SHP77 treated with DMSO at 0.1 percent for 48 hours (cell line): ENCODE measurements around the gene MVB12B.

Experiments
- DNase-seq: peaks from one replicate; lab custom pipeline; 2025; lab: John Stamatoyannopoulos, UW

MVB12B gene

GRCh38 chr9:126386776-126387175 lies 60.1 kb downstream of the MVB12B start:
- DNase-seq: no peak

DNA sequence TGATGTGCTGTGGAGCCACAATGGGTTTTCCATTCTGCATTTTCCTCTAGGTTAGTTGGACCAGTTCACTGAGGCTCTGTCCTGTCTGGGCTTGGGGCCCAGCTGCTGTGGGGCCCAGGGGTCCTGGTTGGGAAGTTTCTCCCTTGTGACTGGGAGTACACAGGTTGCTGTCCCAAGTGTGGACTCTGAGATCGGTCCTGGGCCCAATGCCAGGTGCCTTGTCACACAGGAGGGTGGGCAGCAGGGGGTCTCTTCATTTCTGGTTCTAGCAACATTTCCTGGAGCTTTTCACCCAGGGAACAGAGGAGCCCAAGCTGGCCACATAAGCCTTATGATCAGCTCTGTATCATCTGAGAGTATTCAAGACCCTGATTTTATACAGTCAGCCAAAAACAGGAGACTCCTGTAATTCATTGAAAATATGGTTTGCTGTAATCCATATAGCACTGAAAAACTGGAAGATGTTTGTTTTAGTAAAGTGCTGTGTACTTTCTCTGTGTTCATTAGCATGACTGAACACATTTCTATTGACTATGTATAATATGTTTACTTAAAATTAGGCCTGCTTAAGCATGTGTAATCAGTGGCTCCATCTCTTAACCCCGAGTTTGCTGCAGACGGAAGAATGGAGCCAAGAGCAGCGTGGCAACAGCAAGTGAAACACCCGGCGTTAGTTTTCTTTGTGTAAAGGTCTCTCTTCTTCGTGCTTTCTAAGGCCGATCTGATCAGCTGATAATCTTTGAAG lies 62.5 kb downstream of the MVB12B start:
- no peak for DNase-seq

- DNase-seq: no peak
Observed at GRCh38 chr9:126389992-126390391, 63.4 kb downstream of the MVB12B start.

- DNase-seq: no peak
Observed at GRCh38 chr9:126390923-126391322, 64.3 kb downstream of the MVB12B start.

DNA sequence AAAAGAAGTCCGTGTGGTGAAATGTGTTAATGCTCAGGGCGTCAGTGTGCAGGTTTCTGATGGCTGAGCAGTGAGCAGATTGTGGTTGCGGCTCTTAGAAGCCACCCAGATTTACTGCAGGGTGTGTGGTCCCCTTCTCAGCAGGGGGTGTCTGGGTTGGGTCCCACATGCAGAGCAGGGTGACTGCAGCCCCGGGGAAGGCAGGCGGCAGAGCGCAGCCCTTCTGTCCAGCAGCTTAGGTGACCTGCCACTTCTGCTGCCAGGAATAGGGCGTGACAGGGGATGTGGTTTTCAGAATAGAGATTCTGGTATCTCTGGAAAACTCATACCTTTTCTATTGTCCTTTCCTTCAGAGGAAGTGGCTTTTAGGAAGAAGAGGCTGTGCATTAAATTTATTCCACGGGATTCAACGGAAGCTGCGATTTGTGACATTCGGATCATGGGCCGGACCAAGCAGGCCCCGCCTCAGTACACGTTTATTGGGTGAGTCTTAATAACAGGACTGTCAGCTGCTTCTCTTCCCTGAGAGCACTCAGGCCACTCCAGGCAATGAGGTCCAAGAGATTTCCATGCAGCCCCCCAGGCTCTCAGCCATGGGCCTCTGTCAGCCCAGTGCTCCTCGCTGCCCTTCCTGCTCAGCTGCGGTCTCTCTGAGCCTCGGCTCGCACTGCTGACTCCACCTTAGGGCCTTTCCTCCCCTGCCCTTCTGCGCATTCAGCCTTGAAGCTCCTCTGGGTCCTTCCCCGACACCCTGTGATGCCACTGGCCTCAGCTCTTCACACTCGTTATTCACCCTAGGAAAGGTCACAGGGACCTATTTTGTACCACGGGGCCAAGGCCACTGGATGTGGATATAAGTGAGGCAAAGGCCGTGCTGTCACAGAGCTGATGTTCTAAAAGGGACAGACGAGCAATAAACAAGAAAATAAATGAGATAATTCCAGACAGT lies 65.4 kb downstream of the MVB12B start:
- no peak for DNase-seq

DNA sequence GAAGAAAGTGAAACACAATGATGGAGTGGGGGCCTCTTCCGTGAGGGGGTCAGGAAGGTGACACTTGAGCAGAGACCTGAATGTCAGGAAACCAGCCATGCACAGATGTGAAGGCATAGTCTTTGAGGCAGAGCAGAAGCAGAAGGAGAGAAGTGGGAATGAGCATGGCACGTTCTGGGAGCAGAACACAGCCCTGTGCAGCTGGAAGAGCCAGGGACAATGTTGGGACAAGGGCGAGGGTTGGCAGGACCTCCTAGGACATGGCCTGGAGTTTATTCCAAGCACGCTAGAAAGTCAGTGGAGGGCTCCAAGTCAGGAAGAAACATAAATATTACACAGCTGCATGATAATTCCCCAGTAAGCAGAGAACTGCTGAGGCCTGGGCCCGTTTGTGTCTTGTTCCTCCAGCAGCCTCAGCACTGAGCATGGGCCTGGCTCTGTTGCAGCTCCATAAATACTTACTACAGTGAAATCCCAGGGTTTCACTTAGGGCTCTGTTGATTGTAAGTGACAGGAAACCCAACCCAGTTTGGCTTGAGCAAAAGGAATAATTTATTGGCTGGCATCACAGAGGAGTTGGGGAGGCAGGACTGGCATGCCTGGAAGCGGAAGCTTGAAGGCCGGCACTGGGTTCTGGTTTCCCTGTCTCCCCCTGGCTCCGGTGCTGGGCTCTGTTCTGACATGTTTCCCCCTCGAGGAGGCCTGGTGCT lies 66.2 kb downstream of the MVB12B start:
- DNase-seq: no peak

GRCh38 chr9:126393876-126394275 lies 67.2 kb downstream of the MVB12B start:
- no peak for DNase-seq

GRCh38 chr9:126394802-126395201 lies 68.2 kb downstream of the MVB12B start:
- no peak for DNase-seq

DNA sequence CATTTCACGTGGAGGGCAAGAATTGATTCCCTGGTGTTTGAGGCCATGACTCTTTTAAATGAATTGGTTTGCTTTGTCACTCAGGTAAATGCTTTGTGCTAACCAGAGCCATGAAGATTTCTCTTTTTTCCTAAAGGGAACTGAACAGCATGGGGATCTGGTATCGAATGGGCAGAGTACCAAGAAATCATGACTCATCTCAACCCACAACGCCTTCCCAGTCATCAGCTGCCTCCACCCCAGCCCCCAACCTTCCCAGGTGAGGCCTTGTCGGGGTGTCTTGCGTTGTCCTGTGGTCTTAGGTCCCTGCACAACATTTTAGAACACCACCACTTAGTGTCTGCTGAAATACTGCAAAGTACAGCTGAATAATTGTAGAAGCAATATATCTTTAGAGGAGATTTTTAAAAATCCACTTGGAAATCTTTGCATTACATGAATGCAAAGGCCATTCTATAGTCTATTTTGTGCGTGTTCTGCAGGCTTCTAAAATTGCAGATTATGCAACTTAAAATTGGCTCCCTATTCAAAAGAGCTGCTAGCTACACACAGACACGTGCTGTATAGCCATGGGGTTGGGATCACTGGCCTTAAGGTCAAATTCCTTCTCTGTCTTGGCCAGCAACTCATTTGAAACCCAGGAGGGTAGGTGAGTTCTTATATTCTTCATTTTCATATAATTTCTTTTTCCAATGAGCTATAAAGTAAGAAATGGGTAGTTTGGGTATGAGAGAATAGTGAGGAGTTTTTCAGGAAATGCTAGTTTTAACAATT lies 69.0 kb downstream of the MVB12B start:
- no peak for DNase-seq

- peak; percentile 43 for DNase-seq
Observed at GRCh38 chr9:126397056-126397455, 70.4 kb downstream of the MVB12B start.

DNA sequence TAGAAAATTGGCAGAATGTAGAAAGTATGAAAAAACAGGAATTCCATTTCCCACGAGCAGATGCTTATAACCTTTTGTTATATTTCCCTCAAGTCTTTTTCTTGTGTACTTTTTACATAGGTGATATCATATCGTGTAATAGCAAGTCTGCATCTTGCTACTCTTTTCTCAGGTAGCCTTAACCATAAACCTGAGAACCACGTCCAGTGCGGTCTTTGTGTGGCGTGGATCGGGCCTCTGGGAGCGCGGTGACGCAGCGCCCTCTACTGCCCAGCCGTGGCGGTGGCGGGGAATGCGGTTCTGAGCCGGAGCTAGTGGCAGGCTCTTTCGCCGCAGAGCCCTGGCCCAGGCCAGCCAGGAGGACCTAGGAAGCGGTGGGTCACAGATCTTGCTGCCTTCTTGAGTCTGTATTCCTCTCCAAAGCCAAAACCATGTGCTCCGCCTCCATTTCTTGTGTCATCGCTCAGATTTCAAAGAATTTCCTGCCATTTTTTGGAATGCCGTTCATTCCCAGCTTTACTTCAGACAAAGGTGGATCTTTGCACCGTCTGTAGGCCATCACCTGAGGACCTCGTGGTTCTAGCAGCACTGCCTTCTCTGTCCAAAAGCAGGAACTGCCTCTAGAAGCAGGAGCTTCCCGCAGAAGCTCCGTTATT lies 71.9 kb downstream of the MVB12B start:
- DNase-seq: peak; percentile 30

DNA sequence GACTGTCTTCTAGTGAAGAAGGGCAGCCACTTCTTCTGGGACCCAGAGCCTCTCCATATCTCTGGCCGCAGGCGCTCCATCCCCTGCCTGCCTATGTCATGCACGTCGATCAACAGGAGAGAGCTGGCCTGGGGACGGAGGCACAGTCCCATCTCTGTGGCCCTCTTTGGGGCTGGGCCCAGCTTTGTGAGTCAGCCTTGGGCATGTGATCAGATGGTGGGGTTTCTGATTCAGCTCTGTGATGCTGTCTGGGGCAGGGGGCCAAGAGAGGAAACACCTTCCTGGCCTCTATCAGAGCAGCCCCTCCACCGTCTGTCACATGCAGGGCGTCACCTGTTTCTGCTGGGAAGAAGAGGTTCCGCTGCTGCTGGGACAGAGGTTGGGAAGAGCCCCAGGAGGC lies 72.6 kb downstream of the MVB12B start:
- DNase-seq: no peak

GRCh38 chr9:126399789-126400188 lies 73.2 kb downstream of the MVB12B start:
- no peak for DNase-seq

GRCh38 chr9:126400571-126400970 lies 73.9 kb downstream of the MVB12B start:
- no peak for DNase-seq

DNA sequence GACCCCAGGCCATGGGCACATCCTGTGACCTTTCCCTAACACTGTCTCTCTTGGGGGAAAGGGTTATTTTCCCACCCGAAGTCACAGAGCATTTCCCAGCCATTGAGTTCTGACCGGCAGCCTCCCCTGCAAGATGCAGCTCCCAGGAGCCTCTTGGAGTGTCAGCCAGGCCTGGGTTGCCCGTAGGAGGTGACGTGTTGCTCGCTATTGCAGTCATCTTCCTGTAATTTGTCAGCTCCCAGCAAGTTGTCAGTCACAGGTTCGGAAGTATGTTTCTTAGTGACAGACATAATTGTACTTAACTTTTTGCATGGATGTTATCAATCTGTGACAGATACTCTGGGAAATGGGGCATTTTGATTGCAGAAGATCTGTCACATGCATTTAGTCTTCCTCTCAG lies 74.5 kb downstream of the MVB12B start:
- DNase-seq: no peak

DNA sequence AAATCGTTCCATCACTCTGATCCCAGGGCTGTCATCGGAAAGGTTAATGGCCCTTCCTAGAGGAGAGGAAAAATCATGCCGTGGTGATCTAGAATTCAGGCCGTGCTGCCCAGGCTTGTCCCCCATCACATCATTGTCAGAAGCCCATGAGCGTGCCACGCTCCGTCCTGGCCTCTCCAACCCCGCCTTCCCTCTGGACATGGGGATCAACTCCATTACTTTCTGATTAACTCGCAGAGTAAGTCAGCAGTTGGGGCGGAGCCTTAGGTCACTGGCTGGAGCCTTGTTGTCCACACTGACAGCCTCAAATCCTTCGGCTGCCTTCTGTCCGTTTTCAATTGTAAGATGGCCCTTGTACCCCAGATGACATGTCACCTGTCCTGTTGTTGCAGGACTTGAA lies 75.0 kb downstream of the MVB12B start:
- no peak for DNase-seq

DNA sequence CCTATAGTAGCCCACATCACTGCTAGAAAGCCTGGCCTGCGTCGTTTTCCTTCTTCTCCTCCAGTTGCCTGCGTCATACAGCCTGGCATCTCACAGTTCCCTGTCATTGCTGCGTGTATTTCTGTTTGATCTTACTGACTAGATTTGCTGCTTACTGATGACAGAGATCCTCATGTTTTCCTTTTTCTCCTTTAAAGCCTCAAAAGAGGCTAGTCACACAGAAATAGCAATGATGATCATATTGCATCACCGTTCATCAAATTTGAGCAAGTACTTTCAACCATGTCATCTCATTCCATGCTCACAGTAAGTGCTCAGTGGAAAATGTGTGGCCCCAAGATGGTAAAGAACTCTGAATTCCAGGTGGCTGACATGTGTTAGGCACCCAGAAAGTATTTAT lies 76.8 kb downstream of the MVB12B start:
- DNase-seq: no peak

DNA sequence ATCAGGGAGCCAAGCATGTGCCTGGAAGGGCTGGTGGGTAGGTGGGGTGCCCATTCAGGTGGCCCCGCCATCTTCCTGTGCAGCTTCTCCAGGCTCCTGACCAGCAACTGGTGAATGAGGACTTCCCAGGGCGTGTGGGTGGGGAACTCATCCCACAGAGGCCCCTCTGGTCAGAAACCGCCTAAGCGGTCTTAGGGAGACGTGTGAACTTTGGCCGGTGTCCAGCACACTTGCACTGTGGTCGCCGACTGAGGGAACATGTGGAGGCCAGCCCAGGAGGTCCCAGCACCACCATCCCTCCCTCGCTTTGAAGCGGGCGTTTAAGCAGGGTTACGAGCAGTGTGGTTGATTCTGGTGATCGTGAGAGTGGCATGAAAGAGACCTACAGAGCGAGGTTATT lies 77.8 kb downstream of the MVB12B start:
- DNase-seq: no peak

- DNase-seq: peak; percentile 28
Observed at GRCh38 chr9:126406075-126406667, 79.5 kb downstream of the MVB12B start.

GRCh38 chr9:126407114-126407870 lies 80.7 kb downstream of the MVB12B start:
- DNase-seq: no peak
